H1 (cell line): ENCODE data around the gene DMWD. TPM values are rescaled to one million over a fixed set of nuclear protein-coding genes. Genes with fewer than 3 reads are reported as not detected.
A peak's percentile ranks its signal among the peaks of the same experiment; 100 is the strongest.

Experiments used
- CTCF ChIA-PET: fragments of 300-600 bp; sonication (Branson Sonifier 250); formaldehyde crosslinking; loops from one replicate; lab custom pipeline; 2021; ENCODE audit not compliant: partially characterized antibody; lab: Charles Lee
- POLR2A ChIA-PET: fragments of 300-600 bp; sonication (Branson Sonifier 250); formaldehyde crosslinking; loops from one replicate; lab custom pipeline; 2021; ENCODE audit warnings: inconsistent platforms; ENCODE audit not compliant: partially characterized antibody; lab: Charles Lee
- DNase-seq, 2 experiments: peaks; one replicate each; pipeline versions ENCODE4 v3.0.0 to v3.0.0-alpha.2; 2010 to 2022; ENCODE audit warnings: low spot score in 2 of 2, low read depth in 1 of 2, mixed read lengths in 1 of 2
- FAIRE-seq: peaks from 2 replicates; lab custom pipeline; 2011; peaks lifted over from hg19 to GRCh38; lab: Jason Lieb, UNC
- H2AFZ ChIP-seq: 2 replicates; pipeline ENCODE4 v1.8.1; 2012; ENCODE audit warnings: low read length, inconsistent platforms
- H2AK5ac ChIP-seq: 2 replicates; pipeline ENCODE4 v1.6.1; 2013; ENCODE audit warnings: low read depth, low read length
- H2BK120ac ChIP-seq: replicated peaks from 2 replicates; pipeline ENCODE3; 2013; ENCODE audit warnings: low read depth, low read length, inconsistent platforms
- H2BK12ac ChIP-seq: 2 replicates; pipeline ENCODE4 v1.6.1; 2013; ENCODE audit warnings: low read depth, low read length
- H2BK15ac ChIP-seq: 2 replicates; pipeline ENCODE4 v1.6.1; 2013; ENCODE audit warnings: low read length
- H2BK20ac ChIP-seq: 2 replicates; pipeline ENCODE4 v1.6.1; 2013; ENCODE audit warnings: low read length
- H2BK5ac ChIP-seq: 2 replicates; pipeline ENCODE4 v1.6.1; 2013; ENCODE audit warnings: low read depth, low read length
- H3K14ac ChIP-seq: 2 replicates; pipeline ENCODE4 v1.6.1; 2013; ENCODE audit warnings: inconsistent platforms; ENCODE audit not compliant: insufficient read length
- H3K18ac ChIP-seq: 2 replicates; pipeline ENCODE4 v1.6.1; 2013; ENCODE audit warnings: low read length; ENCODE audit errors: extremely low read depth
- H3K23ac ChIP-seq: 2 replicates; pipeline ENCODE4 v1.6.1; 2013; ENCODE audit warnings: inconsistent platforms; ENCODE audit not compliant: insufficient read length
- H3K23me2 ChIP-seq: 2 replicates; pipeline ENCODE4 v1.6.1; 2013; ENCODE audit warnings: low read depth, low read length
- H3K27ac ChIP-seq: 2 replicates; pipeline ENCODE4 v1.6.1; 2011; ENCODE audit warnings: low read depth, low read length, inconsistent platforms
- H3K27me3 ChIP-seq, 4 experiments: replicated peaks in 1 of 4; 1 replicate in 1 of 4; 2 replicates in 3 of 4; pipeline versions ENCODE4 v1.6.1 to v1.8.1; 2011 to 2013; ENCODE audit warnings: low read length in 3 of 4, mild to moderate bottlenecking in 3 of 4, inconsistent platforms in 2 of 4, mixed read lengths in 2 of 4, moderate library complexity in 1 of 4; ENCODE audit not compliant: control insufficient read depth in 3 of 4, insufficient read depth in 3 of 4; ENCODE audit errors: extremely low read depth in 1 of 4
- H3K36me3 ChIP-seq, 4 experiments: 2 replicates each; pipeline versions ENCODE4 v1.6.1 to v1.8.1; 2011 to 2013; ENCODE audit warnings: mild to moderate bottlenecking in 4 of 4, low read length in 3 of 4, moderate library complexity in 2 of 4, control low read depth in 1 of 4, inconsistent platforms in 1 of 4; ENCODE audit not compliant: insufficient read depth in 4 of 4, control insufficient read depth in 2 of 4
- H3K4ac ChIP-seq: replicated peaks from 2 replicates; pipeline ENCODE3; 2013; ENCODE audit warnings: low read length, low read depth, mixed read lengths, inconsistent platforms; ENCODE audit not compliant: insufficient read length
- H3K4me1 ChIP-seq, 4 experiments: replicated peaks in 1 of 4; 1 replicate in 1 of 4; 2 replicates in 3 of 4; pipeline versions ENCODE4 v1.6.1 to v1.8.1; 2011 to 2013; ENCODE audit warnings: low read length in 3 of 4, inconsistent platforms in 2 of 4, mixed read lengths in 1 of 4; ENCODE audit not compliant: insufficient read depth in 4 of 4, control insufficient read depth in 3 of 4
- H3K4me2 ChIP-seq, 2 experiments: 2 replicates each; pipeline versions ENCODE4 v1.6.1 to v1.8.1; 2011 to 2013; ENCODE audit warnings: low read depth in 2 of 2, low read length in 2 of 2, control low read depth in 1 of 2, inconsistent platforms in 1 of 2, mild to moderate bottlenecking in 1 of 2; ENCODE audit not compliant: insufficient read depth in 1 of 2
- H3K4me3 ChIP-seq, 4 experiments: fragments of 200-600, 300-600 bp in 1 of 4; sonication (generic), shearing (Covaris generic), sonication (Bioruptor Twin) in 1 of 4; 2 replicates each; pipeline versions ENCODE4 v1.5.1 to v1.8.1; 2011 to 2016; ENCODE audit warnings: low read length in 4 of 4, low read depth in 3 of 4, control low read depth in 2 of 4, inconsistent platforms in 2 of 4, mild to moderate bottlenecking in 2 of 4, mixed read lengths in 1 of 4, moderate library complexity in 1 of 4; ENCODE audit not compliant: insufficient read depth in 2 of 4; ENCODE audit errors: extremely low read depth in 1 of 4
- H3K56ac ChIP-seq: replicated peaks from 2 replicates; pipeline ENCODE3; 2013; ENCODE audit warnings: low read depth, mild to moderate bottlenecking, mixed read lengths, low read length, inconsistent platforms; ENCODE audit not compliant: insufficient read length
- H3K79me1 ChIP-seq: 2 replicates; pipeline ENCODE4 v1.6.1; 2013; ENCODE audit warnings: low read depth, low read length, control low read depth
- H3K79me2 ChIP-seq, 2 experiments: 2 replicates each; pipeline versions ENCODE4 v1.6.1 to v1.8.1; 2012 to 2013; ENCODE audit warnings: low read length in 2 of 2, mild to moderate bottlenecking in 2 of 2, inconsistent platforms in 1 of 2; ENCODE audit not compliant: insufficient read depth in 2 of 2, control insufficient read depth in 1 of 2
- H3K9ac ChIP-seq, 4 experiments: replicated peaks in 1 of 4; 1 replicate in 1 of 4; 2 replicates in 3 of 4; pipeline versions ENCODE4 v1.6.1 to v1.8.1; 2011 to 2013; ENCODE audit warnings: low read depth in 3 of 4, low read length in 3 of 4, control low read depth in 2 of 4, mild to moderate bottlenecking in 2 of 4, moderate library complexity in 2 of 4, inconsistent platforms in 1 of 4; ENCODE audit errors: extremely low read depth in 1 of 4
- H3K9me3 ChIP-seq, 2 experiments: 2 replicates each; pipeline versions ENCODE4 v1.6.1 to v1.8.1; 2012 to 2013; ENCODE audit warnings: mild to moderate bottlenecking in 2 of 2, moderate library complexity in 2 of 2, control low read depth in 1 of 2, inconsistent platforms in 1 of 2, low read depth in 1 of 2, low read length in 1 of 2, mixed read lengths in 1 of 2; ENCODE audit not compliant: insufficient read depth in 2 of 2
- H4K20me1 ChIP-seq, 2 experiments: replicated peaks in 1 of 2; 2 replicates each; pipeline versions ENCODE3 to v1.8.1; 2011 to 2013; ENCODE audit warnings: inconsistent platforms in 2 of 2, low read length in 2 of 2, mild to moderate bottlenecking in 1 of 2; ENCODE audit not compliant: insufficient read depth in 2 of 2, control insufficient read depth in 1 of 2
- H4K5ac ChIP-seq: 2 replicates; pipeline ENCODE4 v1.6.1; 2013; ENCODE audit warnings: low read length, low read depth, mixed read lengths, inconsistent platforms; ENCODE audit not compliant: insufficient read length
- H4K8ac ChIP-seq: 2 replicates; pipeline ENCODE4 v1.8.0; 2013; ENCODE audit warnings: mild to moderate bottlenecking, moderate library complexity, low read length, inconsistent platforms; ENCODE audit not compliant: insufficient read depth; ENCODE audit errors: extremely low read depth
- H4K91ac ChIP-seq: replicated peaks from 2 replicates; pipeline ENCODE3; 2013; ENCODE audit warnings: low read length, mixed read lengths, inconsistent platforms; ENCODE audit not compliant: insufficient read length
- ASH2L ChIP-seq: fragments of 200-600, 300-600 bp; sonication (generic); IDR thresholded peaks from one replicate; pipeline ENCODE4 v1.7.1; 2017; ENCODE audit warnings: low read length
- CBX8 ChIP-seq: fragments of 300-800, 300-1000 bp; sonication (generic); IDR thresholded peaks from 2 replicates; pipeline ENCODE4 v1.7.1; 2016; ENCODE audit warnings: low read depth, low read length, borderline replicate concordance
- CEBPB ChIP-seq: IDR thresholded peaks from 2 replicates; pipeline ENCODE4 v1.6.1; 2012; ENCODE audit warnings: low read depth, low read length
- EGR1 ChIP-seq: IDR thresholded peaks from 2 replicates; pipeline ENCODE4 v1.6.1; 2011; ENCODE audit warnings: low read depth, low read length, borderline replicate concordance
- POLR2A ChIP-seq, 2 experiments: IDR thresholded peaks; 1 replicate in 1 of 2; 2 replicates in 1 of 2; pipeline ENCODE4 v1.6.1; 2011; ENCODE audit warnings: low read depth in 2 of 2, low read length in 2 of 2, mild to moderate bottlenecking in 2 of 2; ENCODE audit errors: control extremely low read depth in 1 of 2
- TBP ChIP-seq: IDR thresholded peaks from 2 replicates; pipeline ENCODE4 v1.6.1; 2011; ENCODE audit warnings: low read depth, low read length, improper control_type of control experiment
- WGBS, 2 experiments: shearing (Covaris generic) in 1 of 2; methylation state at CpG; one replicate each; pipeline versions ENCODE4 v1.1.6 to v1.1.7; 2013 to 2015; ENCODE audit warnings: low lambda C conversion rate in 2 of 2, mixed read lengths in 2 of 2, inconsistent platforms in 1 of 2, low coverage in 1 of 2, missing lambda C conversion rate in 1 of 2; ENCODE audit not compliant: insufficient replicate concordance in 2 of 2, insufficient coverage in 1 of 2, insufficient read length in 1 of 2; ENCODE audit errors: extremely low coverage in 1 of 2, missing lambda C conversion rate in 1 of 2; 5-methylcytosine and 5-hydroxymethylcytosine counted together
- long read RNA-seq, 2 experiments: library from RNA in 1 of 2; library from capped mRNA in 1 of 2; stranded (forward); transcript quantifications; one replicate each; pipeline ENCODE4 v2.0.0, GENCODE V29; 2021; ENCODE audit warnings: inconsistent platforms in 1 of 2
- polyA minus RNA-seq, 3 experiments: library from RNA; depleted of rRNA, polyadenylated mRNA; stranded (reverse); fragments of >200 nt; gene quantifications; 1 replicate in 2 of 3; 2 replicates in 1 of 3; pipeline ENCODE4 v1.2.3, GENCODE V29; 2011
- polyA plus RNA-seq, 7 experiments: library from polyadenylated mRNA; depleted of rRNA in 3 of 7; stranded (reverse) in 5 of 7; unstranded in 2 of 7; fragments of >200 nt in 5 of 7; fragments of 200-250 nt in 2 of 7; gene quantifications; 1 replicate in 5 of 7; 2 replicates in 1 of 7; 4 replicates in 1 of 7; pipeline versions ENCODE4 v1.2.1 to v1.2.3, GENCODE V29; 2011 to 2013; ENCODE audit warnings: missing spikeins in 2 of 7, mixed read lengths in 2 of 7
- total RNA-seq: library from RNA; stranded (reverse); fragmentation: NEBNext Ultra II Directional; extraction: Animal tissue kit (Norgen Biotek cat#: 25700); gene quantifications from 2 replicates; pipeline ENCODE4 v1.2.1, GENCODE V29; 2021

The DMWD gene, protein sequence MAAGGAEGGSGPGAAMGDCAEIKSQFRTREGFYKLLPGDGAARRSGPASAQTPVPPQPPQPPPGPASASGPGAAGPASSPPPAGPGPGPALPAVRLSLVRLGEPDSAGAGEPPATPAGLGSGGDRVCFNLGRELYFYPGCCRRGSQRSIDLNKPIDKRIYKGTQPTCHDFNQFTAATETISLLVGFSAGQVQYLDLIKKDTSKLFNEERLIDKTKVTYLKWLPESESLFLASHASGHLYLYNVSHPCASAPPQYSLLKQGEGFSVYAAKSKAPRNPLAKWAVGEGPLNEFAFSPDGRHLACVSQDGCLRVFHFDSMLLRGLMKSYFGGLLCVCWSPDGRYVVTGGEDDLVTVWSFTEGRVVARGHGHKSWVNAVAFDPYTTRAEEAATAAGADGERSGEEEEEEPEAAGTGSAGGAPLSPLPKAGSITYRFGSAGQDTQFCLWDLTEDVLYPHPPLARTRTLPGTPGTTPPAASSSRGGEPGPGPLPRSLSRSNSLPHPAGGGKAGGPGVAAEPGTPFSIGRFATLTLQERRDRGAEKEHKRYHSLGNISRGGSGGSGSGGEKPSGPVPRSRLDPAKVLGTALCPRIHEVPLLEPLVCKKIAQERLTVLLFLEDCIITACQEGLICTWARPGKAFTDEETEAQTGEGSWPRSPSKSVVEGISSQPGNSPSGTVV
- total RNA-seq (41.0 and 41.6 TPM in 2 replicates), polyA plus RNA-seq (2011; rRNA removed) (13.6 and 23.7 TPM in 2 replicates), polyA minus RNA-seq (2011; rRNA and poly(A)+ RNA removed) (18.0 and 24.8 TPM in 2 replicates)
- 14.6 TPM for polyA plus RNA-seq (2011; cell fraction: cytosol; rRNA removed)
- polyA plus RNA-seq (2011; cell fraction: nucleus; rRNA removed): 83.4 TPM
- 18.1 to 24.8 TPM (median 20.7 TPM) in 4 replicates for polyA plus RNA-seq (2012, experiment 1 of 2)
- polyA plus RNA-seq (2012, experiment 2 of 2): 14.5 TPM
- polyA plus RNA-seq (2013, experiment 1 of 2): 18.6 TPM
- 17.7 TPM for polyA plus RNA-seq (2013, experiment 2 of 2)
- 23.3 TPM for polyA minus RNA-seq (2011; cell fraction: cytosol; rRNA and poly(A)+ RNA removed)
- polyA minus RNA-seq (2011; cell fraction: nucleus; rRNA and poly(A)+ RNA removed): 61.6 TPM
- long read RNA-seq, experiment 1, partial matches to known transcripts: 1 of 9 reads
- long read RNA-seq, experiment 1, other reads (novel, unspliced or antisense): 2 of 9 reads
- long read RNA-seq, experiment 2, partial matches to known transcripts: 0 of 1 reads
- long read RNA-seq, experiment 2, other reads (novel, unspliced or antisense): 1 of 1 reads

DNA sequence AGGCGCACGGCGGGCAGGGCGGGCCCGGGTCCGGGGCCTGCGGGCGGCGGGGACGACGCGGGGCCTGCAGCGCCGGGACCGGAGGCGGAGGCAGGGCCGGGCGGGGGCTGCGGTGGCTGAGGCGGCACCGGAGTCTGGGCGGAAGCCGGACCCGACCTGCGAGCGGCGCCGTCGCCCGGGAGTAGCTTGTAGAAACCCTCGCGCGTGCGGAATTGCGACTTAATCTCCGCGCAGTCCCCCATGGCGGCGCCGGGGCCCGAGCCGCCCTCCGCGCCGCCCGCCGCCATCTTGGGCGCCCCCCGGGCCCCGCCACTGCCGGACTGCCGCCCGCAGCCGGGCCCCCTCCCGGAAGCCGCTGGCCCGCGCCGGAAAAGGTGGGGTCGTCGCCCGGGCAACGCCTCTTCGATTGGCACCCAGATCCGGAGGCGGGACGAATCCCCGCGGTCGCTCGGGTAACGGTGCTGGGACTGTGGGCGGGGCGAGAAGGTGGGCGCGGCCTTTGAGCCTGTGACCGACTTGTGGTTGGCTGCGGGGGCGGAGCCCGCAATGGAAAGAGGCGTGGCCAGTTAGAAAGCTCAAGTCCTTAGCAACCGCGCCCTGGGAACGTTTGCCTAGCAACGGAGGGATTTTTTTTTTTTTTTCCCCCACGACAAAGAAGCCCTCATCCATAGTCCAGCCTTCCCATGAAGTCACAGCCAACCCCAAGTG is at the start of gene DMWD:
DMWD (minus strand) TSS at position 376 of the 708 bp plus-strand sequence; CDS start at position 287, 89 bp downstream.
- ChIA-PET POLR2A (interaction anchor here (0.6 to 4.3 kb wide), 19 partner anchors 11 to 475 kb away, joined by 3 to 39 read pairs (median 4); partner anchors contain the start of genes DMPK, FOXA3, QPCTL and RSPH6A), CTCF (interaction anchor here (0.6 to 2.1 kb wide), 9 partner anchors 9 to 149 kb away, joined by 3 to 7 read pairs (median 4); partner anchors contain the start of genes IRF2BP1 and SIX5)
- H4K8ac ChIP-seq: peak within 1 kb of the TSS; percentile 98
- H3K56ac ChIP-seq: peak within 1 kb of the TSS; percentile 92
- peaks cover 0 to 12% of the 10 kb centered on the region in 2 experiments; a peak in 2 of 4 replicates for H3K79me2 ChIP-seq
- peaks cover 4% of the 10 kb centered on the region; the same call in 1 of the 2 replicates for H3K23me2 ChIP-seq
- 1% methylated on average over 34 of the region's 86 CpGs; no CpG with 5 or more reads in 1 of the 2 experiments for WGBS, 2 experiments
- no peak within 1 kb of the TSS for H2BK5ac ChIP-seq
- no peak within 1 kb of the TSS for H4K91ac ChIP-seq
- no peak within 1 kb of the TSS for H3K4ac ChIP-seq
- H3K4me3 ChIP-seq: peak within 1 kb of the TSS; percentile 67 to 100 (median 86)
- H2BK15ac ChIP-seq: no peak within 1 kb of the TSS
- peaks cover 0 to 14% (median 10%) of the 10 kb centered on the region in 4 experiments; a peak in 6 of 8 replicates for H3K36me3 ChIP-seq
- peaks cover 0 to 6% (median 4%) of the 10 kb centered on the region in 4 experiments; a peak in 3 of 7 replicates for H3K4me1 ChIP-seq
- H4K5ac ChIP-seq: peak within 1 kb of the TSS; percentile 75
- no peaks in the 10 kb centered on the region for H3K27me3 ChIP-seq
- H3K4me2 ChIP-seq: peak within 1 kb of the TSS; percentile 95 to 99
- no peak within 1 kb of the TSS for H2BK20ac ChIP-seq
- no peaks in the 10 kb centered on the region for H3K9me3 ChIP-seq
- H3K23ac ChIP-seq: no peak within 1 kb of the TSS
- peaks cover 0 to 7% of the 10 kb centered on the region in 2 experiments for H4K20me1 ChIP-seq
- H3K79me1 ChIP-seq: peaks cover 10% of the 10 kb centered on the region
- no peak within 1 kb of the TSS; the same call in 1 of the 2 replicates for H2AFZ ChIP-seq
- H3K9ac ChIP-seq: peak within 1 kb of the TSS; percentile 80 to 98 (median 92)
- H2AK5ac ChIP-seq: no peak within 1 kb of the TSS
- H3K14ac ChIP-seq: no peak within 1 kb of the TSS
- H2BK120ac ChIP-seq: no peak within 1 kb of the TSS
- 0 out of 2 replicates have a peak within 1 kb of the TSS, but pooled peaks have one; percentile 31 for H2BK12ac ChIP-seq
- peak within 1 kb of the TSS; percentile 83; the same call in 1 of the 2 replicates for H3K27ac ChIP-seq
- DNase-seq (peak; percentile 97 to 100), FAIRE-seq (peak; percentile 69)
- no peak within 1 kb of the TSS; the same call in 1 of the 2 replicates for H3K18ac ChIP-seq
- TF ChIP-seq CEBPB (no peak), CBX8 (no peak), TBP (no peak; the same call in 1 of the 2 replicates), POLR2A (IDR thresholded peaks at IDR 0.05; ENCODE audit: control extremely low read depth in 1 of 2, low read depth in 2 of 2, low read length in 2 of 2) (peak in 1 of 2 experiments; percentile 80; a peak in 1 of 3 replicates), ASH2L (no peak), EGR1 (peak; percentile 90; the same call in 1 of the 2 replicates)
